WTC11 (cell line): Measurements from ENCODE around the gene USP49. TPM values are rescaled to one million over a fixed set of nuclear protein-coding genes. Genes with fewer than 3 reads are reported as not detected.

Source experiments
- ATAC-seq: fragments of 200-7000 bp; cut with Tn5 transposase; 2 replicates; pipeline ENCODE4 v1.10.0; 2021; ENCODE audit warnings: mild to moderate bottlenecking, moderate library complexity
- CTCF ChIA-PET: fragments of 300-600 bp; sonication (Branson Sonifier 250); formaldehyde crosslinking; loops from one replicate; lab custom pipeline; 2021; ENCODE audit warnings: antibody characterized with exemption; lab: Charles Lee
- POLR2A ChIA-PET: fragments of 350-600 bp; sonication (Branson Sonifier 250); formaldehyde crosslinking; loops from one replicate; lab custom pipeline; 2021; ENCODE audit warnings: antibody characterized with exemption; lab: Charles Lee
- DNase-seq: peaks from one replicate; pipeline ENCODE4 v3.0.0; 2021; ENCODE audit warnings: low spot score
- H3K27ac Mint-ChIP-seq: 2 replicates; pipeline ENCODE4 v1.8.0; 2021; ENCODE audit warnings: mixed read lengths
- H3K27me3 Mint-ChIP-seq: 2 replicates; pipeline ENCODE4 v1.8.0; 2021; ENCODE audit warnings: low read depth, mild to moderate bottlenecking, moderate library complexity, mixed read lengths
- H3K36me3 Mint-ChIP-seq: 2 replicates; pipeline ENCODE4 v1.8.0; 2021; ENCODE audit warnings: mixed read lengths
- H3K4me1 Mint-ChIP-seq: 2 replicates; pipeline ENCODE4 v1.8.0; 2022; ENCODE audit warnings: mixed read lengths
- H3K4me3 Mint-ChIP-seq: 2 replicates; pipeline ENCODE4 v1.8.0; 2021; ENCODE audit warnings: mild to moderate bottlenecking, moderate library complexity, mixed read lengths
- H3K9me3 Mint-ChIP-seq: 2 replicates; pipeline ENCODE4 v1.8.0; 2021; ENCODE audit warnings: mixed read lengths
- AR ChIP-seq: fragments of 250-450 bp; sonication (Bioruptor Pico); IDR thresholded peaks from 2 replicates; pipeline ENCODE4 v1.9.0; 2021; ENCODE audit warnings: mild to moderate bottlenecking
- ATF1 ChIP-seq: sonication (generic); formaldehyde crosslinking; IDR thresholded peaks from 2 replicates; pipeline ENCODE4 v1.8.1; 2023; ENCODE audit warnings: mild to moderate bottlenecking, moderate library complexity, missing genetic modification reagents
- CBFB ChIP-seq: sonication (generic); formaldehyde crosslinking; IDR thresholded peaks from 2 replicates; pipeline ENCODE4 v1.8.1; 2022; ENCODE audit warnings: mild to moderate bottlenecking, low read depth, missing genetic modification reagents
- CREM ChIP-seq: sonication (generic); formaldehyde crosslinking; IDR thresholded peaks from 2 replicates; pipeline ENCODE4 v1.8.1; 2022; ENCODE audit warnings: mild to moderate bottlenecking, missing genetic modification reagents, moderate library complexity
- E2F5 ChIP-seq: sonication (generic); formaldehyde crosslinking; IDR thresholded peaks from 2 replicates; pipeline ENCODE4 v1.8.1; 2022; ENCODE audit warnings: mild to moderate bottlenecking, moderate library complexity, missing genetic modification reagents
- ERG ChIP-seq: fragments of 250-450 bp; sonication (Bioruptor Pico); IDR thresholded peaks from 2 replicates; pipeline ENCODE4 v1.8.0; 2021; ENCODE audit warnings: mild to moderate bottlenecking
- GRHL2 ChIP-seq: fragments of 250-450 bp; sonication (Bioruptor Pico); IDR thresholded peaks from 2 replicates; pipeline ENCODE4 v1.8.0; 2022; ENCODE audit warnings: mild to moderate bottlenecking, moderate library complexity; ENCODE audit not compliant: insufficient replicate concordance, severe bottlenecking
- HMGA2 ChIP-seq: fragments of 250-450 bp; sonication (Bioruptor Pico); IDR thresholded peaks from 2 replicates; pipeline ENCODE4 v1.4.0; 2021; ENCODE audit warnings: mild to moderate bottlenecking, moderate library complexity
- IRF2 ChIP-seq: sonication (generic); formaldehyde crosslinking; IDR thresholded peaks from 2 replicates; pipeline ENCODE4 v1.8.0; 2022; ENCODE audit warnings: low read depth, missing genetic modification reagents, borderline replicate concordance
- MYBL2 ChIP-seq: sonication (generic); formaldehyde crosslinking; IDR thresholded peaks from 2 replicates; pipeline ENCODE4 v1.8.1; 2023; ENCODE audit warnings: mild to moderate bottlenecking, moderate library complexity, missing genetic modification reagents
- NFATC4 ChIP-seq: fragments of 250-450 bp; sonication (Bioruptor Pico); IDR thresholded peaks from 2 replicates; pipeline ENCODE4 v1.9.0; 2021; ENCODE audit warnings: mild to moderate bottlenecking
- NFE2L1 ChIP-seq: sonication (generic); formaldehyde crosslinking; IDR thresholded peaks from 2 replicates; pipeline ENCODE4 v1.8.1; 2023; ENCODE audit warnings: missing genetic modification reagents
- OVOL2 ChIP-seq: fragments of 250-450 bp; sonication (Bioruptor Pico); IDR thresholded peaks from 2 replicates; pipeline ENCODE4 v1.9.0; 2021; ENCODE audit warnings: mild to moderate bottlenecking, borderline replicate concordance
- PRDM15 ChIP-seq: sonication (generic); formaldehyde crosslinking; IDR thresholded peaks from 2 replicates; pipeline ENCODE4 v1.8.0; 2022; ENCODE audit warnings: missing genetic modification reagents
- PRRX2 ChIP-seq: fragments of 250-450 bp; sonication (Bioruptor Pico); IDR thresholded peaks from 2 replicates; pipeline ENCODE4 v1.8.0; 2021; ENCODE audit warnings: mild to moderate bottlenecking
- TEAD4 ChIP-seq: sonication (generic); formaldehyde crosslinking; IDR thresholded peaks from 2 replicates; pipeline ENCODE4 v1.8.0; 2022; ENCODE audit warnings: mild to moderate bottlenecking, missing genetic modification reagents
- ZNF121 ChIP-seq: sonication (generic); formaldehyde crosslinking; IDR thresholded peaks from 2 replicates; pipeline ENCODE4 v1.8.0; 2023; ENCODE audit warnings: missing genetic modification reagents
- ZNF219 ChIP-seq: sonication (generic); formaldehyde crosslinking; IDR thresholded peaks from 2 replicates; pipeline ENCODE4 v1.8.0; 2023; ENCODE audit warnings: missing genetic modification reagents, mild to moderate bottlenecking, borderline replicate concordance
- ZNF232 ChIP-seq: sonication (generic); formaldehyde crosslinking; IDR thresholded peaks from 2 replicates; pipeline ENCODE4 v1.8.0; 2022; ENCODE audit warnings: mild to moderate bottlenecking, missing genetic modification reagents
- ZNF396 ChIP-seq: fragments of 250-450 bp; sonication (Bioruptor Pico); IDR thresholded peaks from 2 replicates; pipeline ENCODE4 v1.8.0; 2021; ENCODE audit warnings: mild to moderate bottlenecking, moderate library complexity, borderline replicate concordance
- total RNA-seq: library from RNA; stranded (reverse); gene quantifications from 3 replicates; pipeline ENCODE4 v1.2.3, GENCODE V29; 2021
- TF ChIP-seq, protein P1 (sequence below): sonication (generic); formaldehyde crosslinking; IDR thresholded peaks from 2 replicates; pipeline ENCODE4 v1.8.1; 2022; ENCODE audit warnings: low read depth, mild to moderate bottlenecking, moderate library complexity, missing genetic modification reagents, borderline replicate concordance
- TF ChIP-seq, protein P2 (sequence below): sonication (generic); formaldehyde crosslinking; IDR thresholded peaks from 2 replicates; pipeline ENCODE4 v1.8.0; 2022; ENCODE audit warnings: mild to moderate bottlenecking, missing genetic modification reagents

Gene USP49
- total RNA-seq, 1 experiment from 2014 or later, result 18.4 TPM

GRCh38 chr6:41914343-41914742 is 19.2 kb upstream of the USP49 start:
- CTCF ChIA-PET, result no interaction called here
- Mint-ChIP-seq H3K36me3 (peaks cover 21% of the 10 kb centered on the region), H3K4me1 (no peaks in the 10 kb centered on the region), H3K27me3 (no peaks in the 10 kb centered on the region), H3K27ac (no peak overlapping the region), H3K9me3 (no peaks in the 10 kb centered on the region), H3K4me3 (no peak overlapping the region)
- POLR2A ChIA-PET, result no interaction called here
- TF ChIP-seq CREM (CRISPR knock-in tag) (no peak), ZNF121 (CRISPR knock-in tag) (no peak), PRRX2 (CRISPR knock-in tag) (no peak), AR (CRISPR knock-in tag) (no peak), HMGA2 (CRISPR knock-in tag) (no peak)
- TF ChIP-seq, protein P1, sequence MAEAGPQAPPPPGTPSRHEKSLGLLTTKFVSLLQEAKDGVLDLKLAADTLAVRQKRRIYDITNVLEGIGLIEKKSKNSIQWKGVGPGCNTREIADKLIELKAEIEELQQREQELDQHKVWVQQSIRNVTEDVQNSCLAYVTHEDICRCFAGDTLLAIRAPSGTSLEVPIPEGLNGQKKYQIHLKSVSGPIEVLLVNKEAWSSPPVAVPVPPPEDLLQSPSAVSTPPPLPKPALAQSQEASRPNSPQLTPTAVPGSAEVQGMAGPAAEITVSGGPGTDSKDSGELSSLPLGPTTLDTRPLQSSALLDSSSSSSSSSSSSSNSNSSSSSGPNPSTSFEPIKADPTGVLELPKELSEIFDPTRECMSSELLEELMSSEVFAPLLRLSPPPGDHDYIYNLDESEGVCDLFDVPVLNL (CRISPR knock-in tag), result no peak
- no peak for ATAC-seq
- no peak for DNase-seq

- H3K4me3 Mint-ChIP-seq, result no peak overlapping the region
- H3K27ac Mint-ChIP-seq, result no peak overlapping the region
- H3K27me3 Mint-ChIP-seq, result no peaks in the 10 kb centered on the region
- CTCF ChIA-PET, result interaction anchor here (1.6 kb wide), 1 partner anchor 11 kb away, joined by 5 read pairs; the partner anchor contains the start of genes BYSL and MED20
- H3K36me3 Mint-ChIP-seq, result peaks cover 42% of the 10 kb centered on the region
- no peaks in the 10 kb centered on the region for H3K9me3 Mint-ChIP-seq
- H3K4me1 Mint-ChIP-seq, result no peaks in the 10 kb centered on the region
- POLR2A ChIA-PET, result interaction anchor here (0.9 kb wide), 1 partner anchor 11 kb away, joined by 3 read pairs; no protein-coding TSS in a partner anchor
- DNase-seq (no peak), ATAC-seq (no peak)
- TF ChIP-seq NFE2L1 (CRISPR knock-in tag) (no peak), ZNF396 (no peak), ZNF219 (no peak), MYBL2 (CRISPR knock-in tag) (no peak), E2F5 (CRISPR knock-in tag) (no peak), GRHL2 (CRISPR knock-in tag) (no peak), CBFB (CRISPR knock-in tag) (no peak), NFATC4 (CRISPR knock-in tag) (no peak), IRF2 (CRISPR knock-in tag) (no peak), ATF1 (CRISPR knock-in tag) (no peak), ZNF232 (CRISPR knock-in tag) (no peak), OVOL2 (CRISPR knock-in tag) (no peak), ERG (CRISPR knock-in tag) (no peak), TEAD4 (CRISPR knock-in tag) (no peak), PRDM15 (no peak)
- TF ChIP-seq, protein P1 (CRISPR knock-in tag), result no peak
- TF ChIP-seq, protein P2, sequence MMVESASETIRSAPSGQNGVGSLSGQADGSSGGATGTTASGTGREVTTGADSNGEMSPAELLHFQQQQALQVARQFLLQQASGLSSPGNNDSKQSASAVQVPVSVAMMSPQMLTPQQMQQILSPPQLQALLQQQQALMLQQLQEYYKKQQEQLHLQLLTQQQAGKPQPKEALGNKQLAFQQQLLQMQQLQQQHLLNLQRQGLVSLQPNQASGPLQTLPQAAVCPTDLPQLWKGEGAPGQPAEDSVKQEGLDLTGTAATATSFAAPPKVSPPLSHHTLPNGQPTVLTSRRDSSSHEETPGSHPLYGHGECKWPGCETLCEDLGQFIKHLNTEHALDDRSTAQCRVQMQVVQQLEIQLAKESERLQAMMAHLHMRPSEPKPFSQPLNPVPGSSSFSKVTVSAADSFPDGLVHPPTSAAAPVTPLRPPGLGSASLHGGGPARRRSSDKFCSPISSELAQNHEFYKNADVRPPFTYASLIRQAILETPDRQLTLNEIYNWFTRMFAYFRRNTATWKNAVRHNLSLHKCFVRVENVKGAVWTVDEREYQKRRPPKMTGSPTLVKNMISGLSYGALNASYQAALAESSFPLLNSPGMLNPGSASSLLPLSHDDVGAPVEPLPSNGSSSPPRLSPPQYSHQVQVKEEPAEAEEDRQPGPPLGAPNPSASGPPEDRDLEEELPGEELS (CRISPR knock-in tag), result no peak
Measured at GRCh38 chr6:41909727-41910126, 14.6 kb upstream of the USP49 start.
